GM21529 (cell line): ENCODE measurements around the gene APOL1.
"Not testable (repeated sequence)": the region's sequence is repeated elsewhere in the genome, so short reads cannot be mapped to it uniquely, and the experiment has no call there.

Experiments used
- ATAC-seq: cut with Tn5 transposase; IDR thresholded peaks from one replicate; pipeline ENCODE4 v1.9.1; 2021; ENCODE audit not compliant: unreplicated experiment

The APOL1 gene

GRCh38 chr22:36252754-36253522, at the start of gene APOL1:
APOL1 (plus strand) TSS chr22:36253133; CDS start chr22:36254956, 1,823 bp downstream.
- ATAC-seq = peak; percentile 72

DNA sequence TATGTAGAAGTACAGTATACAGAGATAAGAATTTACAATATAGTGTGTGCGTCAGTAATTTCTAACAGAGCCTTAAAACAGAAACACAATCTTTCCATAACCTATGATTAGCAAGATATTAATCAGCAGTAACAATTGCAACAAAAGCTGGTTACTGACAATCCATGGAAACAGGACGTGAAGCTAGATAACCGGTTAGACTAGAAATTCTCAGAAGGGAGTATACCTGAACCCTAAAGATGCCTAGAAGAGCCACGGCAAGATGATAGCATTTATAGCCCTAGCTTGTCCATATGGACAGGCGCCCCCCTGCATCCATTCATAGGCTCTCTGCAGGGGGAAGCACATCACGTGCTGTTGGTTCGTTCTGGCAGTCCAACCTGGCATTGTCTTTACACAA, 49.5 kb upstream of the APOL1 start:
- ATAC-seq = not testable (repeated sequence)

GRCh38 chr22:36204001-36204631, 48.8 kb upstream of the APOL1 start:
- no peak for ATAC-seq

DNA sequence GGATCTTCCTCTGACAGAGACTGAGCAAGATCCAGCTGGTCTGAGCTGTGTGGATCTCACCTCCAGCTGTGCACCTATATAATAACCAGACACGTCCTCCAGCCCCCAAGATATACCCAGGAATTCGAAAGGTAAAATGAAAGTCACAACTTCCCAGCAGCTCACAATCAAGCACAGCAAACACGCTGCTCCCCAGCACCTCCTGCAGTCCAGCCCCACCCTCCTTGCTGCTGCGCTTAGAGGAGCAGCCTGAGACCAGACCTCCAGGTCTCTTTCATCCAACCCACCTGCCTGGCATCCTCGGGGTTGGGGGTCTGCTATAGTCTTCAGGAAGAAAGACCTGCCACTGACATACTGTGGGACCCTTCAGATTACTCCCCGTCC, 48.3 kb upstream of the APOL1 start:
- no peak for ATAC-seq

DNA sequence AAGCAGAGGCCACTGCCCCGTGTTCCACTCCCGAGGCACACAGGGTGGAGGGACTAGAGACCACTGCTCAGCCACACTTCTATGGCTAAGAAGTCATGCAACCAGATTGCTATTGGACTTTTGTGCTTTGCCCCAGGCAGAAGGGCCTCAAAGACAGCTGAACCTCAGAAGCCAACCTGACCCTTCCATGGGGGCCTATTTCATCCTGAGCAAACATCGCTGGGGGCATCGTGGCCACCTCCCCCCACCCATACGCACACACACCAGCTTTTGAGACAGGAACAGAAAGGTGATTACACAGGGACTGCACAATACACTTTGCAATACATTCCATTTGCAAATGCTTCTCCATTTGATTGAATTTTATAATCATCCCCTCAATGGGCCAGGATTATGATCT, 47.4 kb upstream of the APOL1 start:
- not testable (repeated sequence) for ATAC-seq

GRCh38 chr22:36206255-36206654, 46.7 kb upstream of the APOL1 start:
- no peak for ATAC-seq

DNA sequence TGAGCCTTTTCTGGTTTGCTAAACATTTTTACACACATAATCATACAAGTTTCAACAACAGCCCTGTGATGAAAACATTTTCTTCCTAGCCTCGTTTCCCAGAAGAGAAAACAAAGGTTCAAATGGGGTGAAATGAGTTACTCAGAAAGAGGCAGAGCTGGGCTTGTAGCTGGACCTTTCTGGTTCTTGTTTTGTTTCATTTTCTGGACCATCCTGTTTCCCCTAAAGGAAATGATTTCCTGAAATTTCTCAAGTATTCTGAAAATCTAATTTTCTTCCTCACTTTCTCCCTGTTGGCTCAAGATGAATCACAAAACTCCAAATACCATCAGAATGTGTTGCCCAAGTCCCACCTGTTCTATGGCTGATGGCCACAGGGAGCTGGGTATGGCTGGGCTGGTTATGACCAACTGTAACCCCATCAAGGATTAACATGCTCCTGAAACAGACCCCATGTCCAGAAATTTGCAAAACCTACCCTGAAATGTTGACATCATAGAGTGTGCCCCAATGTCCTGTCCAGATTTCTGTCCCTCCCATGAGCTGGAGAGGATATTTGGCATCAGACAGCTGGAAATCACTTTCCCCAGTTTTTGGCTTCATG, 44.7 kb upstream of the APOL1 start:
- no peak for ATAC-seq

- no peak for ATAC-seq
These were observed 44.0 kb upstream of the APOL1 start for GRCh38 chr22:36208914-36209313.

GRCh38 chr22:36209488-36209908, 43.4 kb upstream of the APOL1 start:
- not testable (repeated sequence) for ATAC-seq

DNA sequence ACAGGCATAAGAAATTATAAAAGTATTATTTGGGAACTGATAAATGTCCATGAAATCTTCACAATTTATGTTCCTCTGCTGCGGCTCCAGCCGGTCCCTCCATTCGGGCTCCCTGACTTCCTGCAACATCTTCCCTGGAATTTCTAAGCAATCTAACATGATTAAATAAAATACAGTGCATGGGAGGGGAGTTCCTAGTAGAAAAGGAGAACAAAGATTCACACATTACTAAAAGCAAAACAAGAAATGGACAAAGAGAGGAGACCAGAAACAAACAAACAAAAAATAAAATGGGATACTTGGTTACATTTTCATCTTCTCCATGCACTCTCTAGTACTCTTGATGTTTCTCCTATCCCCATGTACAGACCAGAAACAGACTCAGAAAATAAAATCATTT, 42.7 kb upstream of the APOL1 start:
- ATAC-seq = no peak

GRCh38 chr22:36211237-36211861, 41.6 kb upstream of the APOL1 start:
- no peak for ATAC-seq

GRCh38 chr22:36212901-36213300, 40.0 kb upstream of the APOL1 start:
- no peak for ATAC-seq

DNA sequence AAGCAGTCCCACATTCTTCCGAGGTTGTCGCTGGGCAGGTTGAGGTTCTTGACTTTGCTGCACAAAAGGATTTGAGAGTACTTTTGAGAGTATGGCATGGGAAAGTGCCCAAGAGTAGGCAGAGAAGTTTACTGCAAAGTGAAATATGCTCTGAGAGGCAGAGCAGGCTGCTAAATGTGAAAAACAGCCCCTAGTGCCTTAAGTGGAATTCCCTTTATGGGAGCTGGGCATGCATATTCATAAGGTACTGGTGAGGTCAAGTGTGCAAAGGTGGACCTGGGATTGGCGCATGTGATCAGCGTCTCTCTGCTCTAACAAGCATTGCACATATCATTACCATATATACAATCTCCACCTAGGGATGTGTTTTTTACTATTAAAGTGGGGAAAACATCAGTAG, 39.3 kb upstream of the APOL1 start:
- no peak for ATAC-seq

DNA sequence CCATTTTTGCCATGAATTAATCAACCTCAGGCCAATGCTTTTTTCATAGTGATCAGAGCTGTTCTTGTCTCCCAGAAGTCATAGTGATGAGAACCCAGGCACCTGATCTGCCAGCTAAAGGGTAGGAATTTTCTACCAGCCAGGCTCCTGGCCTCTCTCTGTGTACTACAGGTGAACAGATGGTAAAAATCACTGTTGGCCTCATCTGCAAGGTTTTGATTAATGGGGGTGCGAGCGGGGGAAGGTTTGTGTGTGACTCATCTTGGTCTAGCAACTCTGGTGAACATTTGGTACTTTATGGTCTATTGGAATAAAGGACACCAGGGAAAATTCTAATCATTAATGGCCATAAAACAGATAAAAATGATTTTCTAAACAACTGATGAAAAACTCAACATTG, 37.0 kb upstream of the APOL1 start:
- ATAC-seq = no peak

DNA sequence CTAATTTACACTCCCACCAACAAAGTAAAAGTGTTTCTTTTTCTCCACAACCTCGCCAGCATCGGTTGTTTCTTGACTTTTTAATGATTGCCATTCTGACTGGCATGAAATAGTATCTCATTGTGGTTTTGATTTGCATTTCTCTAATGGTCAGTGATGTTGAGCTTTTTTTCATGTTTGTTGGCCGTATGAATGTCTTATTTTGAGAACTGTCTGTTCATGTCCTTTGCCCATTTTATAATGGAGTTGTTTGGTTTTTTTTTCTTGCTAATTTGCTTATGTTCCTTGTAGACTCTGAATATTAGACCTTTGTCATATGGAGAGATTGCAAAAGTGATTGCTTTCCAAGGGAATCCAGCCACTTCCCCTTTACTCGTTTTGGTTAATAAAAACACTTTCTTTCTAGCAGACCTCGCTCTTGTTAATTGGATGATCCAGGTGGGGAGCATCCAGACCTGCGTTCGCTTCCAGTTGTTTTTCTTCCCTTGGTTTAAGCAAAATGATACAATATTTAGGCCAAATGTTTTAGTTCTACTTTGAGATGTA, 34.2 kb upstream of the APOL1 start:
- no peak for ATAC-seq

DNA sequence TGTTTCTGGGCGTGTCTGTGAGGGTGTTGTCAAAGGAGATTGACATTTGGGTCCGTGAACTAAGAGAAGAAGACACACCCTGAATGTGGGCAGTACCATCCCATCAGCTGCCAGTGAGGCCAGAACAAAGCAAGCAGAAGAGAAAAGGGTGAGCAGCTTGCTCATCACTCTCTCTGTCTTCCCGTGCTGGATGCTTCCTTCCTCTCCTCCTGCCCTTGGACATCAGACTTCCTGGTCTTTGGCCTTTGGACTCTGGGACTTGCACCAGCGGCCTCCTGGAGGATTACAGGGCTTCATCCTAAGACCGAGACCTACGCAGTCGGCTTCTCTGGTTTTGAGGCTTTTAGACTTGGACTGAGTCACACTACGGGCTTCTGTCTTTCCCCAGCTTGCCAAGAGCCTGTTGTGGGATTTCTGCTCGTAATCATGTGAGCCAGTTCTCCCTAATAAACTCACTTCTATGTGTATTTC, 32.4 kb upstream of the APOL1 start:
- ATAC-seq = no peak

- no peak for ATAC-seq
These were observed 30.9 kb upstream of the APOL1 start for GRCh38 chr22:36221799-36222751.

GRCh38 chr22:36222887-36223450, 30.0 kb upstream of the APOL1 start:
- no peak for ATAC-seq

GRCh38 chr22:36223504-36223903, 29.4 kb upstream of the APOL1 start:
- ATAC-seq = no peak

DNA sequence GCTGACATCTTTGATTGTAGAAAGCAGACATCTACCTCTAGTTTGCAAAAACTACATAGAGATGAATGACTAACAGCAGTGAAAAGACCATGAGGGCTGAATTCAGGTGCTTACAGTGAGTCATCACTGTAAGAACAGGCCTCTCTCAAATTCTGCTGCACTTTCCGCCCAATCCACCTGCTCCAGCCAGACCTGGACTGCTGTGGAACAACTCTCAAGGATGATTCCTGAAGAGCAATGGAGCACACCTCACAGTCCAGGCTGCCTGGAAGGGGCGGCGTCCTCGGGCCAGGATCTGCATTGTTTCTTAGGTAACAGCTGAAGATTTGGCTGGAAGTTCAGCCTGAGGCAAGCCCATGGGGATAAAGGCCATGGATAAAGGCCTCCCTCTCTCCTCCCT, 28.7 kb upstream of the APOL1 start:
- ATAC-seq = no peak
